Endothelial cell (in vitro differentiated cells): ENCODE measurements around the gene SMARCE1. TPM values are rescaled to one million over a fixed set of nuclear protein-coding genes. Genes with fewer than 3 reads are reported as not detected.
"Not testable (repeated sequence)": the region's sequence is repeated elsewhere in the genome, so short reads cannot be mapped to it uniquely, and the experiment has no call there.

Source experiments
- DNase-seq: peaks from one replicate; pipeline ENCODE4 v3.0.0; 2021; ENCODE audit warnings: low spot score
- H3K27ac Mint-ChIP-seq: one replicate; pipeline ENCODE4 v1.8.0; 2021; ENCODE audit warnings: mixed read lengths, inconsistent platforms; ENCODE audit not compliant: unreplicated experiment
- H3K27me3 Mint-ChIP-seq: one replicate; pipeline ENCODE4 v1.8.0; 2021; ENCODE audit warnings: mild to moderate bottlenecking, moderate library complexity, mixed read lengths, inconsistent platforms; ENCODE audit not compliant: unreplicated experiment
- H3K36me3 Mint-ChIP-seq: one replicate; pipeline ENCODE4 v1.8.0; 2021; ENCODE audit warnings: mild to moderate bottlenecking, low read depth, mixed read lengths, inconsistent platforms; ENCODE audit not compliant: unreplicated experiment
- H3K4me1 Mint-ChIP-seq: one replicate; pipeline ENCODE4 v1.8.0; 2021; ENCODE audit warnings: mild to moderate bottlenecking, mixed read lengths, inconsistent platforms; ENCODE audit not compliant: unreplicated experiment
- H3K4me3 Mint-ChIP-seq: one replicate; pipeline ENCODE4 v1.8.0; 2021; ENCODE audit warnings: mild to moderate bottlenecking, mixed read lengths, inconsistent platforms; ENCODE audit not compliant: unreplicated experiment
- H3K9me3 Mint-ChIP-seq: one replicate; pipeline ENCODE4 v1.8.0; 2021; ENCODE audit warnings: mixed read lengths, inconsistent platforms; ENCODE audit not compliant: unreplicated experiment
- total RNA-seq: library from RNA; stranded (reverse); fragmentation: NEBNext Ultra II Directional; extraction: Animal tissue kit (Norgen Biotek cat#: 25700); gene quantifications from one replicate; pipeline ENCODE4 v1.2.1, GENCODE V29; 2021; ENCODE audit not compliant: unreplicated experiment
- TF ChIP-seq, protein P1 (sequence below): fragments of 200-600 bp; sonication (generic); IDR thresholded peaks from one replicate; pipeline ENCODE4 v1.5.0; 2021; ENCODE audit warnings: antibody characterized with exemption; ENCODE audit not compliant: unreplicated experiment

The SMARCE1 gene
- total RNA-seq, 1 donor from 2014 or later: 138 TPM

DNA sequence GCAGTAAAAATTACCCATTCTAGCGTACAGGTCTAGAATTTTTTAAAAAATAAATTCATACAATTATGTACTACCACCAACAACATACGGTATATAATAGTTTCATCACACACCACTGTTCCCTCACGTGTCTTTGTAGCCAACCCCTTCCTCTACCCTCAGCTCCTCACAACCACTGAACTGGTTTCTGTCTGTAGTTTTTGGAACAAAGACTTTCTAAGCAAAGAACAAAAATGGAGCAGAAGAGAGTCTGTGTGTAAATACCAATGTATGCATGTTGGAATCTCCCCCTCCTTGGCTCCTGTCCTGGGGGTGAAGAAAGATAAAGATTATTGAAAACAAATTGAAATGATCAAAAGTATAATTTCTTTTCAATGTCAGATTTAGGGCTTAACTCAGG lies 50.5 kb downstream of the SMARCE1 start:
- peaks cover 6% of the 10 kb centered on the region for H3K4me1 Mint-ChIP-seq
- H3K27ac Mint-ChIP-seq: no peak overlapping the region
- H3K36me3 Mint-ChIP-seq: no peaks in the 10 kb centered on the region
- no peak overlapping the region for H3K4me3 Mint-ChIP-seq
- H3K27me3 Mint-ChIP-seq: no peaks in the 10 kb centered on the region
- H3K9me3 Mint-ChIP-seq: no peaks in the 10 kb centered on the region
- DNase-seq: no peak
- TF ChIP-seq, protein P1, sequence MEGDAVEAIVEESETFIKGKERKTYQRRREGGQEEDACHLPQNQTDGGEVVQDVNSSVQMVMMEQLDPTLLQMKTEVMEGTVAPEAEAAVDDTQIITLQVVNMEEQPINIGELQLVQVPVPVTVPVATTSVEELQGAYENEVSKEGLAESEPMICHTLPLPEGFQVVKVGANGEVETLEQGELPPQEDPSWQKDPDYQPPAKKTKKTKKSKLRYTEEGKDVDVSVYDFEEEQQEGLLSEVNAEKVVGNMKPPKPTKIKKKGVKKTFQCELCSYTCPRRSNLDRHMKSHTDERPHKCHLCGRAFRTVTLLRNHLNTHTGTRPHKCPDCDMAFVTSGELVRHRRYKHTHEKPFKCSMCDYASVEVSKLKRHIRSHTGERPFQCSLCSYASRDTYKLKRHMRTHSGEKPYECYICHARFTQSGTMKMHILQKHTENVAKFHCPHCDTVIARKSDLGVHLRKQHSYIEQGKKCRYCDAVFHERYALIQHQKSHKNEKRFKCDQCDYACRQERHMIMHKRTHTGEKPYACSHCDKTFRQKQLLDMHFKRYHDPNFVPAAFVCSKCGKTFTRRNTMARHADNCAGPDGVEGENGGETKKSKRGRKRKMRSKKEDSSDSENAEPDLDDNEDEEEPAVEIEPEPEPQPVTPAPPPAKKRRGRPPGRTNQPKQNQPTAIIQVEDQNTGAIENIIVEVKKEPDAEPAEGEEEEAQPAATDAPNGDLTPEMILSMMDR: no peak

DNA sequence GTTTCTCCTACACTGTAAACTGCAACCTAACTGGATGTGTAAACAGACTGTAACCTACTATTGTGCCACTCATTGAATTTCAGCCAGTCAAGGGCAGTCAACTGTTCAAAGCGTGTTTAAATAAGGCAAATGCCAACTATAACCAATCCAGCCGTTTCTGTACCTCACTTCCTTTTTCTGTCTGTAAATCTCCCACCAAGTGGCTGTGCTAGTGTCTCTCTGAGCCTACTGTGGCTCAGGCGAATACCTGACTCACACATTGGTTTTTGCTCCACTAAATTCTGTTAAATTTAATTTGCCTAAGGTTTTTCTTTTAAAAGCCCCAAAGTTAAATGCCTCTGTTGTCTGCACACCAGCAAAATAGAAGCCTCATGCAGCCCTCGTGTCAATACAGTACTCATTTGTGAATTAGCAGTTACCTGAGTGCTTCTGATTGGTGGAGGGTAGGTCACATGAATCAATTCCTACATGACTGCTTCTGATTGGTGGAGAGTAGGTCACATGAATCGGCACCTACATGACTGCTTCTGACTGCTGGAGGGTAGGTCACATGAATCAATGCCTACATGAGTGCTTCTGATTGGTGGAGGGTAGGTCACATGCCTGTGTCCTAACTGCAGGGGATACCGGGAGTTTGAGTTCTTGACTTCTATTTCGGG lies 51.2 kb downstream of the SMARCE1 start:
- H3K4me3 Mint-ChIP-seq: no peak overlapping the region
- DNase-seq: no peak
- H3K4me1 Mint-ChIP-seq: peaks cover 6% of the 10 kb centered on the region
- H3K27me3 Mint-ChIP-seq: no peaks in the 10 kb centered on the region
- H3K27ac Mint-ChIP-seq: no peak overlapping the region
- H3K9me3 Mint-ChIP-seq: no peaks in the 10 kb centered on the region
- TF ChIP-seq, protein P1: no peak
- no peaks in the 10 kb centered on the region for H3K36me3 Mint-ChIP-seq

- no peak for DNase-seq
- Mint-ChIP-seq H3K9me3 (no peaks in the 10 kb centered on the region), H3K4me3 (no peak overlapping the region), H3K4me1 (peaks cover 9% of the 10 kb centered on the region), H3K36me3 (peaks cover 4% of the 10 kb centered on the region), H3K27me3 (peaks cover 2% of the 10 kb centered on the region), H3K27ac (no peak overlapping the region)
- TF ChIP-seq, protein P1: no peak
Measured at GRCh38 chr17:40590742-40591141, 56.9 kb downstream of the SMARCE1 start.

GRCh38 chr17:40588552-40588951 lies 59.1 kb downstream of the SMARCE1 start:
- Mint-ChIP-seq H3K27me3 (peaks cover 4% of the 10 kb centered on the region), H3K36me3 (peaks cover 10% of the 10 kb centered on the region), H3K4me3 (no peak overlapping the region), H3K4me1 (peaks cover 13% of the 10 kb centered on the region), H3K27ac (peak overlapping the region; percentile 54), H3K9me3 (no peaks in the 10 kb centered on the region)
- no peak for DNase-seq
- TF ChIP-seq, protein P1: no peak

- peaks cover 32% of the 10 kb centered on the region for H3K4me1 Mint-ChIP-seq
- not testable (repeated sequence) for H3K36me3 Mint-ChIP-seq, DNase-seq, H3K9me3 Mint-ChIP-seq, H3K4me3 Mint-ChIP-seq, H3K27ac Mint-ChIP-seq, H3K27me3 Mint-ChIP-seq
Measured at GRCh38 chr17:40586264-40586663, 61.4 kb downstream of the SMARCE1 start.

DNA sequence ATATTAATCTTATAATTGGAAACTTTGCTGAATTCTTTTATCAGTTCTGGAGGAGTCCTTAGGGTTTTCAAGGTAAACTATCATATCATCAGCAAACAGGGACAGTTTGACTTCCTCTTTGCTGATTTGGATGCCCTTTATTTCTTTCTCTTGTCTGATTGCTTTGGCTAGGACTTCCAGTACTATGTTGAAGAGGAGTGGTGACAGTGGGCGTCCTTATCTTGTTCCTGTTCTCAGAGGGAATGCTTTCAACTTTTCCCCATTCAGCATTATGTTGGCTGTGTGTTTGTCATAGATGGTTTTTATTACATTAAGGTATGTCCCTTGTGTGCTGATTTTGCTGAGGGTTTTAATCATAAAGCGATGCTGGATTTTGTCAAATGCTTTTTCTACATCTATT lies 62.7 kb downstream of the SMARCE1 start:
- H3K9me3 Mint-ChIP-seq, H3K27me3 Mint-ChIP-seq, H3K4me3 Mint-ChIP-seq: not testable (repeated sequence)

More for the DNA sequence above, 62.7 kb downstream of the SMARCE1 start:
- not testable (repeated sequence) for DNase-seq, H3K27ac Mint-ChIP-seq, H3K36me3 Mint-ChIP-seq
- H3K4me1 Mint-ChIP-seq: peaks cover 34% of the 10 kb centered on the region
